Mesenchymal stem cell (in vitro differentiated cells and primary cell): ENCODE data around the gene UBE2D2.

ENCODE experiments used
- DNase-seq: peaks from one replicate; pipeline ENCODE4 v3.0.0-alpha.2; 2013
- H2AFZ ChIP-seq: one replicate; pipeline ENCODE4 v1.6.1; 2013; ENCODE audit warnings: low read depth, mild to moderate bottlenecking, control low read depth, inconsistent platforms, low read length, moderate library complexity
- H2AK5ac ChIP-seq: 2 replicates; pipeline ENCODE4 v1.6.1; 2013; ENCODE audit warnings: low read length, moderate library complexity, mild to moderate bottlenecking, inconsistent platforms; ENCODE audit not compliant: severe bottlenecking
- H2BK120ac ChIP-seq: one replicate; pipeline ENCODE4 v1.6.1; 2013; ENCODE audit warnings: low read depth, mild to moderate bottlenecking, inconsistent platforms, low read length, moderate library complexity
- H2BK12ac ChIP-seq, 2 experiments: one replicate each; pipeline ENCODE4 v1.6.1; 2013; ENCODE audit warnings: inconsistent platforms in 2 of 2, low read length in 2 of 2, mild to moderate bottlenecking in 2 of 2, moderate library complexity in 2 of 2, control low read depth in 1 of 2
- H2BK15ac ChIP-seq: one replicate; pipeline ENCODE4 v1.6.1; 2013; ENCODE audit warnings: mild to moderate bottlenecking, low read depth, inconsistent platforms; ENCODE audit not compliant: poor library complexity, severe bottlenecking
- H2BK5ac ChIP-seq: 2 replicates; pipeline ENCODE4 v1.6.1; 2013; ENCODE audit warnings: low read depth, mild to moderate bottlenecking, low read length, control low read depth, inconsistent platforms; ENCODE audit not compliant: poor library complexity, severe bottlenecking
- H3K14ac ChIP-seq, 2 experiments: one replicate each; pipeline ENCODE4 v1.6.1; 2013; ENCODE audit warnings: inconsistent platforms in 2 of 2, low read length in 2 of 2, control low read depth in 1 of 2, mild to moderate bottlenecking in 1 of 2, moderate library complexity in 1 of 2
- H3K18ac ChIP-seq, 2 experiments: one replicate each; pipeline ENCODE4 v1.6.1; 2013; ENCODE audit warnings: inconsistent platforms in 2 of 2, low read length in 2 of 2, control low read depth in 1 of 2, low read depth in 1 of 2, mild to moderate bottlenecking in 1 of 2
- H3K23ac ChIP-seq, 2 experiments: one replicate each; pipeline ENCODE4 v1.6.1; 2013; ENCODE audit warnings: inconsistent platforms in 2 of 2, low read length in 2 of 2, mild to moderate bottlenecking in 2 of 2, moderate library complexity in 2 of 2, control low read depth in 1 of 2
- H3K27ac ChIP-seq: 2 replicates; pipeline ENCODE4 v1.5.1; 2013; ENCODE audit warnings: mild to moderate bottlenecking, moderate library complexity, low read length, control low read depth, inconsistent platforms; ENCODE audit not compliant: poor library complexity, severe bottlenecking
- H3K27me3 ChIP-seq, 2 experiments: 2 replicates each; pipeline versions ENCODE4 v1.6.1 to v1.7.0; 2013; ENCODE audit warnings: low read length in 2 of 2, mild to moderate bottlenecking in 2 of 2, moderate library complexity in 2 of 2, control low read depth in 1 of 2, inconsistent platforms in 1 of 2; ENCODE audit not compliant: control insufficient read depth in 1 of 2, insufficient read depth in 1 of 2
- H3K36me3 ChIP-seq, 2 experiments: 2 replicates each; pipeline versions ENCODE4 v1.6.1 to v1.7.0; 2013; ENCODE audit warnings: low read length in 2 of 2, control low read depth in 1 of 2, inconsistent platforms in 1 of 2, low read depth in 1 of 2, mild to moderate bottlenecking in 1 of 2; ENCODE audit not compliant: insufficient read depth in 2 of 2, control insufficient read depth in 1 of 2
- H3K4ac ChIP-seq, 2 experiments: one replicate each; pipeline ENCODE4 v1.6.1; 2013; ENCODE audit warnings: inconsistent platforms in 2 of 2, low read length in 2 of 2, mild to moderate bottlenecking in 2 of 2, moderate library complexity in 2 of 2, control low read depth in 1 of 2, low read depth in 1 of 2
- H3K4me1 ChIP-seq: 2 replicates; pipeline ENCODE4 v1.6.1; 2013; ENCODE audit warnings: low read depth, low read length, control low read depth; ENCODE audit not compliant: control insufficient read depth, insufficient read depth
- H3K4me2 ChIP-seq: 2 replicates; pipeline ENCODE4 v1.6.1; 2013; ENCODE audit warnings: low read length, mild to moderate bottlenecking, inconsistent platforms; ENCODE audit not compliant: poor library complexity, severe bottlenecking
- H3K4me3 ChIP-seq, 2 experiments: 2 replicates each; pipeline versions ENCODE4 v1.5.1 to v1.7.0; 2013; ENCODE audit warnings: low read length in 2 of 2, mild to moderate bottlenecking in 2 of 2, control low read depth in 1 of 2, low read depth in 1 of 2; ENCODE audit not compliant: insufficient read depth in 1 of 2
- H3K79me1 ChIP-seq: replicated peaks from 2 replicates; pipeline ENCODE4 v1.6.1; 2013; ENCODE audit warnings: mild to moderate bottlenecking, control low read depth, low read length, inconsistent platforms; ENCODE audit not compliant: poor library complexity, severe bottlenecking
- H3K9ac ChIP-seq: 2 replicates; pipeline ENCODE4 v1.7.0; 2013; ENCODE audit warnings: mild to moderate bottlenecking, low read length, moderate library complexity
- H3K9me3 ChIP-seq: 2 replicates; pipeline ENCODE4 v1.7.0; 2013; ENCODE audit warnings: mild to moderate bottlenecking, low read length; ENCODE audit not compliant: control insufficient read depth
- H4K8ac ChIP-seq: one replicate; pipeline ENCODE4 v1.6.1; 2013; ENCODE audit warnings: inconsistent platforms, mild to moderate bottlenecking, low read length, moderate library complexity
- H4K91ac ChIP-seq: one replicate; pipeline ENCODE4 v1.6.1; 2013; ENCODE audit warnings: mild to moderate bottlenecking, low read length, inconsistent platforms
- WGBS: methylation state at CpG from one replicate; pipeline ENCODE4 v1.1.7; 2013; ENCODE audit warnings: mixed read lengths; 5-methylcytosine and 5-hydroxymethylcytosine counted together

Gene UBE2D2

DNA sequence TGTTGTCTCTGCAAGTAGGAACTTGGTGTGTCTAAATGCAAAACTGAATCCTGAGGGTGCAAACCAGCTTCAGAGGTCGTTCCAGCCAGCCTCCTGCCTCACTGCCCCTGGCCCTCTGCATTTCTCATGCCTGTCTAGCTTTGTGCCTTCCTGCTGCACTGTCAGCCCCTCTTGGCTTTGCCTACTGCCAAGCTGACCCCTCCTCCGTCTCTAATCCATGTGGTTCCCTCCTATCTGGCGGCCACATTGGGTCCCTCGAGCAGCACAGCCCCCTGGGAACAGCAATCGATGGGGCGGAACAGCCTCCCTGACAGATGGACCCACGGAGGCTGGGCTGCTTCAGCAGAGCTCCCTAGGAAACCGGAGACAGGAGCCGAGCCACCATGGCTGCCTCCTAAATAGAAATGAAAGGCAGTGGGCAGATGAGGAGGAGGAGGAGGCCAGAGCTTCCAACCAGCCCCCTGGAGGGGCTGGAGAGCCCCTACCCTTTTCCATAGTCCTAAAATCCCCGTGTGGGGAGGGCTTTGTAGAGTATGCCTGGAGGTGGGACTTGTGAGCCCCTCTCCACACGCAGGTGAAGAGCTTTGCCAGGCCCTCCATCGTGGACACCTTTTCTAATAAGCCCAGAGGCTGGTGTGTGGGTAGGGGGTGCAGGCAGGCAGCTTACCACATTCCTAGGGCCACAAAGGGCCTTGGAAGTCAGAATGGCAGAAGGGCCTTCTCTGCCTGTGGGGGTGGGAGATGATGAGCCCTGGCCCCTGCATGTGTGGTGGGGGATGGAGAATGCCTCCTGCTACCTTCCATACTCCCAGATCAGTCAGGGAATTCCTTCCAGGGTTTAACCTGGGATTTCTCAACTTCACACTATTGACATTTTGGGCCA, 77.8 kb downstream of the UBE2D2 start:
- no peak overlapping the region for H2AFZ ChIP-seq
- H3K4me3 ChIP-seq, result no peak overlapping the region
- peaks cover 14% of the 10 kb centered on the region for H3K79me1 ChIP-seq
- H2BK5ac ChIP-seq, result no peak overlapping the region
- peak overlapping the region; percentile 8 for H4K91ac ChIP-seq
- 70% methylated on average over 12 of the region's 12 CpGs for WGBS
- H3K18ac ChIP-seq, result peak overlapping the region; percentile 40 to 95
- H3K4me2 ChIP-seq, result no peak overlapping the region
- no peak overlapping the region for H4K8ac ChIP-seq
- DNase-seq, result no peak
- peak overlapping the region in 1 of 2 experiments; percentile 91 for H3K4ac ChIP-seq
- H3K4me1 ChIP-seq, result peaks cover 78% of the 10 kb centered on the region
- H3K23ac ChIP-seq, result no peak overlapping the region
- peak overlapping the region; percentile 21 for H2AK5ac ChIP-seq
- H2BK15ac ChIP-seq, result no peak overlapping the region
- peaks cover 0 to 5% of the 10 kb centered on the region in 2 experiments for H3K36me3 ChIP-seq
- H2BK12ac ChIP-seq, result peak overlapping the region in 1 of 2 experiments; percentile 80
- H3K14ac ChIP-seq, result peak overlapping the region in 1 of 2 experiments; percentile 50
- H3K9ac ChIP-seq, result peak overlapping the region; percentile 92
- H3K27me3 ChIP-seq, result peaks cover 0 to 3% of the 10 kb centered on the region in 2 experiments
- peak overlapping the region; percentile 66 for H3K27ac ChIP-seq
- H2BK120ac ChIP-seq, result peak overlapping the region; percentile 4
- no peaks in the 10 kb centered on the region for H3K9me3 ChIP-seq

DNA sequence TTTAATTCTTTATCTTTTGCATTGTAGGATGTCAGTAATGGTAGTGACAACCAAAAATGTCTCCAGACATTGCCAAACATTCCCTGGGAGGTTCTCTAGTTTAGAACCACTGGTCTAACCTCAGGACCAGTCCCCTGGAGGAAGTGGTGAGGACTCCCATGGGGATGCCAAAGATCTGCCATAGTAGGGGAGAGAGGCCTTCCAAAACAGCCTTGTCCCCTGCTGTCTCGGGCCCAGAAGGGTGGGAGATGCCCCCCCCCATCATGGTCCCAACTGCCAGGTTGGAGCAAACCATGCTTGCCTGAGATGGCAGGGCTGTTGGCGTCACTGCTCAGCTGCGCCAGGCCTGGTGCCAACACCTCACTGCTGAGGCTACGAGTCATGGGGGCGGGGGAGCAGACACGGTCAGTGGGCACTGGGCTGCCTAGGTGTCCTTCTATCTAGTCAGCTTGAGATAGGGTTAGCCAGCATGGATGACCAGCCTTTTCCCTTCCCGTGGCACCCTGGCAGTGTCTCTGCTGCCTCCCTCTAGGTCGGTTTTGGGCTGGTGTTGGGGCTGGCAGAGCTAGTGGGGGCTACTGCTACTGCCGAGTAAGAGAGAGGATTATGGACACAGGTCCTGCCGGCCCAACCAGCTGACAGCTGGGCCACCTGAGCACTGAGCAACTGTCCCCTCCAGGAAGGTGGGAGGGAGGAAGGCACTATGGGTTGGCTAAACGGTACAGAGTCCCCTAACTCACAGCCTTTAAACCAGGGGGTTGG, 78.7 kb downstream of the UBE2D2 start:
- Histone ChIP-seq H3K4me3 (no peak overlapping the region), H2BK5ac (no peak overlapping the region), H3K27me3 (peaks cover 0 to 3% of the 10 kb centered on the region in 2 experiments), H4K91ac (peak overlapping the region; percentile 84), H3K27ac (peak overlapping the region; percentile 66), H3K14ac (peak overlapping the region in 1 of 2 experiments; percentile 61), H3K9me3 (no peaks in the 10 kb centered on the region), H4K8ac (no peak overlapping the region), H2BK15ac (peak overlapping the region; percentile 52), H3K4me2 (no peak overlapping the region), H3K18ac (no peak overlapping the region), H3K36me3 (peaks cover 0 to 5% of the 10 kb centered on the region in 2 experiments), H3K23ac (no peak overlapping the region), H2BK12ac (peak overlapping the region; percentile 72 to 89), H3K79me1 (peaks cover 17% of the 10 kb centered on the region), H3K4me1 (peaks cover 79% of the 10 kb centered on the region), H2BK120ac (peak overlapping the region; percentile 4), H3K4ac (no peak overlapping the region), H2AK5ac (peak overlapping the region; percentile 83), H3K9ac (no peak overlapping the region), H2AFZ (no peak overlapping the region)
- DNase-seq, result no peak
- 85% methylated on average over 10 of the region's 11 CpGs for WGBS

DNA sequence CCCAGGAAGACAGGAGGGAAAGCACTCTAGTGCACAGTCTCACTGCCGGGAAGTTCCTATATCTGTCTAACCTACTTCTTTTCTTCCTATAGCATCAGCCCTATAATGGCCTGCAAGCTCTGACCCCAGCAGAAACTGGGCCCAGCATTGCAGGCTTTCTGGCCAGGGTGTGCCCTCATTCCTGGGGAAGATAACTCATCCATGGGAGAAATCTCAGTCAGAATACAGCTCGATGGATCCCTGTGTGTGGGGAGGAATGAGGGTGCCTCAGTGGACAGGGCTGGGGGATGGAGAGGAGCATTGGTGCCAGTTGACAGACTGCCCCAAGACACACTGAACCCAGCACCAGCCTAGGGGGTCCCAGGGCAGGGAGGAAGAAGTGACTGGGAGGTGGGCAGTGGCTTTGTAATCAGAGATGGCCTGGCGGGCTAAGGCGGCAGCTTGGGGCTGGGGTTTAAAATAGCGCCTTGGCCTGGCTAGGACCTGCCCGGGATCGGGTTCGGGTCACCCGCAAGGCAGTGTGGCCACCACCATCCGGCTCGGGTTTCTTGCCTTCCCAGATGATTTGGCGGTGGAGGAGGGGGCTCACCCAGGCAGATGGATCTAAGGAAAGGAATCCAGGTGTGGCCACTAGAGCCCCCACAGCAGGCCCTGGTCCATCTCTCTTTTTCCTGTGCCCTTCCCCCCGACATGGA, 79.4 kb downstream of the UBE2D2 start:
- Histone ChIP-seq H3K27me3 (peaks cover 0 to 3% of the 10 kb centered on the region in 2 experiments), H3K4me2 (no peak overlapping the region), H3K9me3 (no peaks in the 10 kb centered on the region), H2BK120ac (no peak overlapping the region), H3K79me1 (peaks cover 10% of the 10 kb centered on the region), H3K14ac (no peak overlapping the region), H3K4me1 (peaks cover 74% of the 10 kb centered on the region), H3K27ac (no peak overlapping the region), H3K36me3 (no peaks in the 10 kb centered on the region), H3K9ac (no peak overlapping the region), H3K4ac (no peak overlapping the region), H2AFZ (no peak overlapping the region), H3K23ac (no peak overlapping the region), H2BK12ac (peak overlapping the region in 1 of 2 experiments; percentile 7), H3K18ac (no peak overlapping the region), H4K91ac (no peak overlapping the region), H3K4me3 (no peak overlapping the region), H4K8ac (no peak overlapping the region), H2BK5ac (no peak overlapping the region), H2BK15ac (no peak overlapping the region), H2AK5ac (peak overlapping the region; percentile 28)
- WGBS, result 91% methylated on average over 13 of the region's 13 CpGs
- DNase-seq, result no peak
